Measurements from ENCODE around the gene MMP2.

- TF ChIP-seq, protein P1, sequence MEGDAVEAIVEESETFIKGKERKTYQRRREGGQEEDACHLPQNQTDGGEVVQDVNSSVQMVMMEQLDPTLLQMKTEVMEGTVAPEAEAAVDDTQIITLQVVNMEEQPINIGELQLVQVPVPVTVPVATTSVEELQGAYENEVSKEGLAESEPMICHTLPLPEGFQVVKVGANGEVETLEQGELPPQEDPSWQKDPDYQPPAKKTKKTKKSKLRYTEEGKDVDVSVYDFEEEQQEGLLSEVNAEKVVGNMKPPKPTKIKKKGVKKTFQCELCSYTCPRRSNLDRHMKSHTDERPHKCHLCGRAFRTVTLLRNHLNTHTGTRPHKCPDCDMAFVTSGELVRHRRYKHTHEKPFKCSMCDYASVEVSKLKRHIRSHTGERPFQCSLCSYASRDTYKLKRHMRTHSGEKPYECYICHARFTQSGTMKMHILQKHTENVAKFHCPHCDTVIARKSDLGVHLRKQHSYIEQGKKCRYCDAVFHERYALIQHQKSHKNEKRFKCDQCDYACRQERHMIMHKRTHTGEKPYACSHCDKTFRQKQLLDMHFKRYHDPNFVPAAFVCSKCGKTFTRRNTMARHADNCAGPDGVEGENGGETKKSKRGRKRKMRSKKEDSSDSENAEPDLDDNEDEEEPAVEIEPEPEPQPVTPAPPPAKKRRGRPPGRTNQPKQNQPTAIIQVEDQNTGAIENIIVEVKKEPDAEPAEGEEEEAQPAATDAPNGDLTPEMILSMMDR (IDR thresholded peaks at IDR 0.05): no peak
- no peak for TF ChIP-seq POLR2A (IDR thresholded peaks at IDR 0.05)
Observed at GRCh38 chr16:55487048-55487803, 8.2 kb downstream of the MMP2 start.
